Brain microvascular endothelial cell (primary cell): Measurements from ENCODE around the gene STAG1.
"Not testable (repeated sequence)": the region's sequence is repeated elsewhere in the genome, so short reads cannot be mapped to it uniquely, and the experiment has no call there.

Experiments
- DNase-seq: peaks from one replicate; pipeline ENCODE4 v3.0.0-alpha.2; 2020
- H3K27ac ChIP-seq: fragments of 250-450 bp; sonication (Bioruptor Pico); 2 replicates; pipeline ENCODE4 v1.5.1; 2020; ENCODE audit warnings: mild to moderate bottlenecking, moderate library complexity
- H3K27me3 ChIP-seq: fragments of 250-450 bp; sonication (Bioruptor Pico); replicated peaks from 2 replicates; pipeline ENCODE4 v1.5.1; 2020; ENCODE audit warnings: mild to moderate bottlenecking
- H3K36me3 ChIP-seq: fragments of 250-450 bp; sonication (Bioruptor Pico); replicated peaks from 2 replicates; pipeline ENCODE4 v1.5.1; 2020; ENCODE audit warnings: mild to moderate bottlenecking
- H3K4me3 ChIP-seq: 2 replicates; pipeline ENCODE4 v1.5.1; 2011; ENCODE audit warnings: low read depth, mild to moderate bottlenecking, control low read depth, low read length, moderate library complexity
- CTCF ChIP-seq: IDR thresholded peaks from 2 replicates; pipeline ENCODE4 v1.5.1; 2011; ENCODE audit warnings: low read depth, mild to moderate bottlenecking, moderate library complexity, low read length, control low read depth, inconsistent platforms; ENCODE audit errors: missing control alignments
- in situ Hi-C: cut with HindIII; loops from 2 replicates; pipeline ENCODE4 v1.10.0; 2017; ENCODE audit warnings: low sequenced_read_pairs, low pct_ligation_motif_present

Gene STAG1

DNA sequence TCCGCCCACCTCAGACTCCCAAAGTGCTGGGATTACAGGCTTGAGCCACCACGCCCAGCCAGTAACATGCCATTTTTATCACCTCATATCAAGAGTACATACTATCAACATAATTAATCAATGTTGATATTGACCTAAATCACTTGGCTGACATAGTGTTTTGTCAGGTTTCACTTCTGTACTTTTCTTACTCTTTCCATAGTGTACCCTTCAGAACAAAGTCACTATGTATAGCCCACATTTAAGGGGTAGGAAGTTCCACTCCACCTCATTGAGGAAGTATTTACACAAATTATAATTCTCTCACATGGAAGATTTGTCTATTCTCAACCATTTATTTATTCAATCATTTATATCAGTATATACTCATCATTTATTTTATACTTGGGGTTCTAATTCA, 145.2 kb downstream of the STAG1 start:
- Histone ChIP-seq H3K4me3 (no peak overlapping the region), H3K27ac (no peak overlapping the region), H3K36me3 (no peaks in the 10 kb centered on the region), H3K27me3 (no peaks in the 10 kb centered on the region)
- TF ChIP-seq CTCF, result no peak
- no peak for DNase-seq
- in situ Hi-C loops, result no loop called here

DNA sequence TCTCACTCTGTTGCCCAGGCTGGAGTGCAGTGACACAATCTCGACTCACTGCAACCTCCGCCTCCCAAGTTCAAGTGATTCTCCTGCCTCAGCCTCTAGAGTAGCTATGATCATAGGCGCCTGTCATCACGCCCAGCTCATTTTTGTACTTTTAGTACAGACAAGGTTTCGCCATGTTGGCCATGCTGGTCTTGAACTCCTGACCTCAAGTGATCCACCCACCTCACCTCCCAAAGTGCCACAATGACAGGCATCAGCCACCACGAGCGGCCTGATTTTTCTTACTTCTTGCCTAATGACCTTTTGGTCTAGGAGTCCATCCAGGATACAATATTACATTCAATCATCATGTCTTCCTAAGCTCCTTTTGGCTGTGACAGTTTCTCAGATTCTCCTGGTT, 146.0 kb downstream of the STAG1 start:
- H3K27me3 ChIP-seq, H3K4me3 ChIP-seq, in situ Hi-C loops, H3K27ac ChIP-seq, H3K36me3 ChIP-seq, DNase-seq: not testable (repeated sequence)

DNA sequence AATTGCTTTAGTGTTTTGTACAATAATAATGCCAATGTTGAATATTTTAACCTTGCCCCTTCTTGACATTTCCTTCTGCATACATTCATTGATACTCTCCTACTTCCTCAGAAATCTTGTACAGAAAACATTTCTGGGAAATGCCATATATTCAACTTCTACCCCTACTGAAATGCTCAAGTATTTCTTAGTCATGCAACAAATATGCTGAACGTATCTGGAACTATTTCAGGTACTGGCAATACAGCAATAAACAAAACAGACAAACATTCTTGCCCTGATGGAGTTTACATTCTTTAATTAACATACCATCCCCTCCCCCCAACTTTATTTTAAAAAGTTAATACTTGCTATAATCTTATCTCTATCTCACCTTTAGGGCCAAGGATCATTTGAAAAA, 147.2 kb downstream of the STAG1 start:
- Histone ChIP-seq H3K27me3 (no peaks in the 10 kb centered on the region), H3K27ac (no peak overlapping the region), H3K4me3 (no peak overlapping the region), H3K36me3 (no peaks in the 10 kb centered on the region)
- DNase-seq, result no peak
- no peak for TF ChIP-seq CTCF
- in situ Hi-C loops, result no loop called here

DNA sequence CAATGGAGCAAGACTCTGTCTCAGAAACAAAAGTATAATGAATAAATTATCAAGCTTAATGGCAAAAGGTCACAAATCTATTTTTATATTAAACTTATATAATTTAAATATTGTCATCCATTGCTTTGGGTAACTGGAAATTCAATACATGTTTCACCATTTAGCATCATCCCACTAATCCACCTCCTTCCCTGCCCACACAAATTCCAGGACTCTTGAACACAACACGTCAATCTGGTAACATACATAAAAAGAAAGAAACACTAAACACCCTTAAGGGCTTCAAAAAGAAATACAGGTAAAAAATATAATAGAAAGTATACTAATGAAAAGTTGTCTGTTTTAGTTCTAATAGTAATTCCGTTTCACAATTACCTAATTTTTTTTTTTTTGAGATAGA, 149.4 kb downstream of the STAG1 start:
- DNase-seq, result no peak
- Histone ChIP-seq H3K4me3 (no peak overlapping the region), H3K36me3 (no peaks in the 10 kb centered on the region), H3K27me3 (no peaks in the 10 kb centered on the region), H3K27ac (no peak overlapping the region)
- in situ Hi-C loops, result no loop called here
- TF ChIP-seq CTCF, result no peak

DNA sequence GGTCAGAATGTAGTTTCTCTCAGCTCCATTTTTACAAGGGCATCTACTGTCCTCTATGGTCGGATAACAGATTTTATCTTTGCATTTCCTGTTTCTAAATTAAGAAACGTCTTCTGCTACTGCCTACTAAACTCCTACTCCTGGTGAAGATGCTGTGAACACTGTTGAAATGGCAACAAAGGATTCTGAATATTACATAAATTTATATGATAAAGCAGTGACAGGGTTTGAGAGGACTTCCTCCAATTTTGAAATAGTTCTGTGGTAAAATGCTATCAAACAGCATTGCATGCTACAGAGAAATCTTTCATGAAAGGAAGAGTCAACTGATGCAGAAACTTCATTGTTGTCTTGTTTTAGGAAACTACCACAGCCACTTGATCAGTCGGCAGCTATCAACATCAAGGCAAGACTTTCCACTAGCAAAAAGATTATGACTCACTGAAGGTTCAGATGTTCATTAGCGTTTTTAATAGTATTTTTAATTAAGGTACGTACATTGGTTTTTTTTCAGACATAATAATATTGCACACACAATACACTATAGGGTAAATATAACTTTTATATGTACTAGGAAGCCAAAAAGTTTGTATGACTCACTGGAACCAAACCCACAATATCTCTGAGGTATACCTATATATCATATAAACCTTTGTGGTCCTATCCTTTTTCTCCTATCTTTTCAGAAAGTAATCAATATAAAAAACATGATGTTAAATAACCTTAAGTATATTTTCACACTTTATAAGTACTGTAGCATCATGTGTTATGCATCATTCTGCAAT, 156.1 kb downstream of the STAG1 start:
- Histone ChIP-seq H3K27me3 (no peaks in the 10 kb centered on the region), H3K4me3 (no peak overlapping the region), H3K36me3 (no peaks in the 10 kb centered on the region), H3K27ac (no peak overlapping the region)
- TF ChIP-seq CTCF, result no peak
- in situ Hi-C loops, result no loop called here
- no peak for DNase-seq

- no peak overlapping the region for H3K4me3 ChIP-seq
- in situ Hi-C loops, result no loop called here
- DNase-seq, result no peak
- no peak for TF ChIP-seq CTCF
- no peaks in the 10 kb centered on the region for H3K36me3 ChIP-seq
- H3K27ac ChIP-seq, result no peak overlapping the region
- no peaks in the 10 kb centered on the region for H3K27me3 ChIP-seq
Measured at GRCh38 chr3:136586580-136586979, 165.6 kb downstream of the STAG1 start.
